ENCODE data around the gene RAB27A.
"Not testable (repeated sequence)": the region's sequence is repeated elsewhere in the genome, so short reads cannot be mapped to it uniquely, and the experiment has no call there.

The RAB27A gene

GRCh38 chr15:55250392-55250791 lies 39.2 kb downstream of the RAB27A start:
- no peak for DNase-seq (ENCODE audit: low read depth in 2 of 2)

DNA sequence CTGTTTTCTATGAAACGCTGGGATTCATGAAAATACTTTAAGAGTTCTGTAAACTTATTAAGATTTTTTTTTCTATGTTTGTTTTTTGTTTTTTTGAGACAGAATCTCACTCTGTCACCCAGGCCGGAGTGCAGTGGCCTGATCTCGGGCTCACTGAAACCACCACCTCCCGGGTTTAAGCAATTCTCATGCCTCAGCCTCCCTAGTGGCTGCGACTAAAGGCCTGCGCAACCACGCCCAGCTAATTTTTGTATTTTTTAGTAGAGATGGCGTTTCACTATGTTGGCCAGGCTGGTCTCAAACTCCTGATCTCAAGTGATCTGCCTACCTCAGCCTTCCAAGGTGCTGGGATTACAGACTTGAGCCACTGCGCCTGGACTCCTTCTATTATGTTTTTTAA lies 39.7 kb downstream of the RAB27A start:
- DNase-seq (ENCODE audit: low read depth in 2 of 2) = not testable (repeated sequence)

GRCh38 chr15:55248895-55249294 lies 40.7 kb downstream of the RAB27A start:
- DNase-seq (ENCODE audit: low read depth in 2 of 2) = no peak

GRCh38 chr15:55247766-55248427 lies 41.7 kb downstream of the RAB27A start:
- no peak for DNase-seq (ENCODE audit: low read depth in 2 of 2)

GRCh38 chr15:55247311-55247710 lies 42.3 kb downstream of the RAB27A start:
- no peak for DNase-seq (ENCODE audit: low read depth in 2 of 2)

DNA sequence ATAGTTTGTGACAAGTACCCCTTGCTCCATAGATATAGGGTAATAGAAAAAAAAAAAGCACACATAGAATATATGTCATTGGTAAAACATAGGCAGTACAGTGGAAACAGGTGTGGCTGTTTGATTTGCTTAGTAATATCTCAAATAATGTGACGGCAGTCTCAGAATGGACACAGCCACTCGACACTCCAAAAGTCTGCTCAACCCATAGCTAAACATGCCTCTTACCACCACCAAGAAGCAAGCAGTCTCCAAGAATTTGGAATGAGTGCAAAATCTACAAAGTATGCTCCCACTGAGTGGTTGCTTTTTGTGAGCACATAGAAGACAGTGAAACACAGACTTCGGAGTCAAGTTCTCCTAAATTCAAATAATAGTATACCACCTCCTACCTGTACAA lies 43.0 kb downstream of the RAB27A start:
- no peak for DNase-seq (ENCODE audit: low read depth in 2 of 2)

GRCh38 chr15:55245059-55245458 lies 44.6 kb downstream of the RAB27A start:
- DNase-seq (ENCODE audit: low read depth in 2 of 2) = no peak

DNA sequence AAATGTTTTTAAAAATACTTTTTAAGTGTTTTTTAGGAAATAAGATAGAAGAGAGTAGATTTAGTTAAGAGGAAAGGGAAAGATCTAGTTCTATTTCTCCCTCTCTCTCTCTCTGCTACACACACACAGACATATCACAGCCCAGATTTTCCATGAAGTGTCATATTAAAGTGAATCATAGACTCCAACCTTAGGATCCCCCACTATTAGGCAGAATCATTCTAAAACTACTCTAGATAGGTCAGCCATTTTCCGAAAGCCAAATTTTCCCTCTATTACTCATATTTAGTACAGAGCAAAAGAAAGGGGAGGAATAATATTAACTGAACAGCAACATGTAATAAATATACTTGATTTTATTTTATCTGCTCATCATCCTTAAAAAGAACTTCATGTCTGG lies 47.7 kb downstream of the RAB27A start:
- DNase-seq (ENCODE audit: low read depth in 2 of 2) = no peak

DNA sequence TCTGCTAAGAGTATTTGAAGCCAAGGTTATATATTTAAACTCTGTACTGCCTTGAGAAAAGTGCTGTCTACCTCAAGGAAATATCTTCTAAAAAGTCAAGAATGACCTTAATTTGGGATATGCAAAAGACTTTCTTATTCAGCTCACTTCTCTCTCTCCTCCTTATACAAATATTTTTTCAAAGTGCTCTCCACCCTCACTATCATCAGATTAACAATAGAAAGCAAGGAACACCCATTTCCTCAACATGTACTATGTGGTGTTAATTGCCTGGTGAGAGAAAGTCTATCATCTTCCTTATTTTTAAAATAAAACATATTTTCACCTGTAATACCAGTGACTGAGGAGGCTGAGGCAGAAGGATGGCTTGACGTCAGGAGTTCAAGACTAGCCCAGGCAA lies 48.4 kb downstream of the RAB27A start:
- no peak for DNase-seq (ENCODE audit: low read depth in 2 of 2)

DNA sequence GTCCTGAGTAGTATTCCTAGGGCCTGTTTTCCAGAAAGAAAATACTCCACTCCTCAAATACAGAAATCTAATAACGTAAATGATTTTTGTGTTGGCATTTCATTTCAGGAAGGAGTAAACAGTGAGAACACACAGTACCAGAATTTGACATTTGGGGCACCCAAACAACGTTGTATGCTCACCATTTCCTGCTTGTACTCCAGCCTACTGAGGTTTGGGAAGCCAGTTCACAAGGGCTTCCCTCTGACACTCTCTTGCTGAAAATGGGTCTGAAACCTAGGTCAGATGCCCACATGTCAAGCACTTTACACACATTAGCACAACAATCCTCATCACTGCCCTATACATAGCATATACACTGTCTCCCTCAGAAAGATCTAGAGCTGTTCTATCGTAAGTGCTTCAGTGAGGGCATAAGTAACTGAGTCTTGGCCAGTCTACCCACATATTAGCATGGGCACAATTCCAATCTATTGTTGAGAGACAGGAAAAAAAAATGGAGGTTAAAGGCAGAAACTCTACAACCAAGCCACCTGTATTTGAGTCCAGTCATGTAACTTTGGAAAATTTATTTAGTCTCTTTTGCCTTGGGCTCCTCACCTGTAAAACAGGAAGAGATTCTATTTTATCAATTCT lies 49.4 kb downstream of the RAB27A start:
- DNase-seq (ENCODE audit: low read depth in 2 of 2) = no peak

- no peak for DNase-seq (ENCODE audit: low read depth in 2 of 2)
Observed at GRCh38 chr15:55239440-55240124, 50.0 kb downstream of the RAB27A start.

GRCh38 chr15:55238877-55239276 lies 50.7 kb downstream of the RAB27A start:
- DNase-seq (ENCODE audit: low read depth in 2 of 2) = no peak

DNA sequence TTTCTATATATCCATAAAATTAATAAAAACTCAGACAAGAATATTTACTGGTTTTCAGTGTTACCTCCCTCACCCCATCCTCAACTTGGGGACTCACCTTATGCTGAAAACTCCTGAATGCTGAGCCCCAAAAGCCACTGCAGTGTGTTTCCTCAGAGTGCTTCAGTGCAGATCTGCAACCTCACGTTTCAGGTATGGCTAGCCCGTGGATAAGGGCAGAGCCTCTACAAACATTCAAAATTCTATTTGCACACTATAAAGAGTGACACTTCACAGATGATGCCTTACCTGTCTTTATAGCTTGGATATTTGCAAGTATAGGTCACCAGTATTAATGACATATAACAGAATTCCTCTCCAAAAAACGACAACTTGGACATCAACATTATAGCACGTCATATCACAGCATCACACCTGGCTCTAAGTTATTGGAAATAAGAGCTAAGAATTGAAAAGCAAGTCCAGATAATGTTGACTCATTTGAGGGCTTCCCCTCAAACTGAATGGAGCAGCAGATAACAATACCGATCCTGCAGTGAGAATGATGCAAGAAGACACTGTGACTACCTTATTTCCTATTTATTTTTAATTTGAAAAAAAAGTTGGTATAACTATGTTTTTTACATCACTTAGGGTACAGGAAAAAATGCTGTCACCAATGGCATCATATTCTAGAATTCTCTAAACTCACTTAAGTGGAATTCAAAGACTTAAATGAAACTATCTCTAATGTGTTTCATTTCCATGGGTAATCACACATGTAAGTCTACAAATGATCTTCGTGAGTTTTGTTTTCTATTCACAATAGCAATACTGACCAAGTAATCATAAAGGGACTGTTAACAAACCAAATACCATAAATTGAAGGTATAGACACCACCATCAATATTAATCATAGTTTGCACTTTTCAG lies 52.1 kb downstream of the RAB27A start:
- no peak for DNase-seq (ENCODE audit: low read depth in 2 of 2)

DNA sequence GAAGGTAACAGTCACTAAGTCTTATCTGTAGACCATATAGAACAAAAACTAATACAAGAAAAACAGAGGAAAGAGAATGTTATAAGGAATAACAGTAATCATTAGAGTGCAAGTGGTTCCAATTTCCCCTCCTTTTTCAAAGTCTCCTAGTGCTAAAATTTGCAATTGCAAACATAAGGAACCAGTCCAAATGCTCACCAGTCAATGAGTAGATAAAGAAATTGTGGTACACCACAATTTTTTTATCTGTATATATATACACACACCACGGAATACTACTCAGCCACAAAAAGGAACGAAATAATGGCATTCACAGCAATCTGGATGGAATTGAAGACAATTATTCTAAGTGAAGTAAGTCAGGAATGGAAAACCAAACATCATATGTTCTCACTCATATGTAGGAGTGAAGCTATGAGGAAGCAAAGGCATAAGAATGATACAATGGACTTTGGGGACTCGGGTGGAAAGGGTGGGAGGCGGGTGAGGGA lies 54.0 kb downstream of the RAB27A start:
- DNase-seq (ENCODE audit: low read depth in 2 of 2) = no peak

DNA sequence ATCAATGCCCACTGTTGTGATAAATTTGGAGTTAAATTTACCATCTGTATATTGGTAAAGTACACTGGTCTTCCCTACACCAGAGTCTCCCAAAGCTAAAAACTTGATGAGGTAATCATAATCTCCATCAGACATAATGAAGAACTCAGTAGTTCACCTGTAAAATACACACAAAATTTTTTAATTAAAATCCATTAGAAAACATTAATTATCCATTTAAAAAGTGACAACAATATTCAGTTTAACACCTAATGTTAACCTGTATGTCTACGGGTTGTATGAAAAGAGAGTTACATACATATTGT lies 54.9 kb downstream of the RAB27A start:
- DNase-seq (ENCODE audit: low read depth in 2 of 2) = no peak

DNA sequence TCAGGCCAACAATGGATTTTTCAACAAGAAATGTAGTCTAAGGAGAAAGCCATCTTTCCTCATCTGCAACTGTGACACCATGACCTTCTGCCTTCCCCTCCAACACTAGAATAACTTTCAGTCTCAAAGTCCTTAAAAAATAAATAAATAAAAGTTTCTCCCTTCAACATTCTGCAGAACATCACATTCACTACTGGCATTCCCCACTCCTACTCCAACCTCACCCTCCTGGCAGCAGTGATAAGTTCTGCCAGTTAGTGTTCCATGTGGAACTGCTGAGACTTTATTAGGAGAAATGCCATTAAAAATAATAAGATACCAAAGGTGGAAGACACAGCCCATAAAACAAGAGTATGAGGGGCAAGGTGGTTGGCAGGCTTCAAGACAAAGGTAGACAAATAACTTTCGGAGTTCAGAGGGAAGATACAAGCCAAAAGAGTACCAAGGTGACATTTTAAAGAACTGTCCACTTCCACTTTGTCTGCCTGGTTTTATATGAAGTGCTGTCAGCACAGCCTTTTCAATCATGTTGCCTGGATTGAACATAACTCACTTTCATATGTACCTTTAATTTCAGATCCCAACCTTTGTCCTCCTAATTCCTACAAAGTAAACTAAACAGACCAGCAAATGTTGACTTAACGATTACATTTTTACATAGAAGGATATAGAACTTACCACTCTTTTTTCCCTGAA lies 55.4 kb downstream of the RAB27A start:
- no peak for DNase-seq (ENCODE audit: low read depth in 2 of 2)

DNA sequence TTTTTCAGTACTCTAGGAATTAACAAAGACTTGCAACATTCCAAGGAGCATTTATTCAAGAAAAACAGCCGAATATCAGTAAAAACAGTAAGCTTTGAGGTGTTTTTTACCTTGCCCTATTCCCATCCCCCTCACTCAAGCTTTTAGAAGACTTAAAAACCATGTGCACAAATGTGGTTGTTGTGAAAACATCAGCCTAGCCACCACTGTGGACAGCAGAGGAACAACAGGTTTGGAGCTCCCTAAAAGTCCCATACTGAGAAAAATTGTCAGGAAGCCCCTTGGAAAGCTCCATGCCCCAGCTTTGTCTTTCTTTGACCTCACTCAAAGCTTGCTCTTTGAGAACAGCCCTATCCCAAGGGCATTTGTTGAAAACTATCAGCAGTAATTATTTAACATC lies 58.2 kb downstream of the RAB27A start:
- no peak for DNase-seq (ENCODE audit: low read depth in 2 of 2)

DNA sequence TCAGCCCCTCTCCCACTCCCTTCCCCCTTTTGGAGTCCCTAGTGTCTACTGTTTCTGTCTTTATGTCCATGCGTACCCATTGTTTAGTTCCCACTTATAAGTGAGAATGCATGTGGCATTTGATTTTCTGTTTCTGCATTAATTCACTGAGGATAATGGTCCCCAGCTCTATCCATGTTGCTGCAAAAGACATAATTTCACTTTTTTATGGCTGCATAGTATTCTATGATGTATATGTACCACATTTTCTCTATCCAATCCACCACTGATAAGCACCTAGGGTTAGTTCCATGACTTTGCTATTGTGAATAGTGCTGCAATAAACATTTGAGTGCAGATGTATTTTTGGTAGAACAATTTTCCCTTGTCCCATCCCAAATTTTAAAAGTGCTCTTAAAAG lies 58.7 kb downstream of the RAB27A start:
- no peak for DNase-seq (ENCODE audit: low read depth in 2 of 2)

DNA sequence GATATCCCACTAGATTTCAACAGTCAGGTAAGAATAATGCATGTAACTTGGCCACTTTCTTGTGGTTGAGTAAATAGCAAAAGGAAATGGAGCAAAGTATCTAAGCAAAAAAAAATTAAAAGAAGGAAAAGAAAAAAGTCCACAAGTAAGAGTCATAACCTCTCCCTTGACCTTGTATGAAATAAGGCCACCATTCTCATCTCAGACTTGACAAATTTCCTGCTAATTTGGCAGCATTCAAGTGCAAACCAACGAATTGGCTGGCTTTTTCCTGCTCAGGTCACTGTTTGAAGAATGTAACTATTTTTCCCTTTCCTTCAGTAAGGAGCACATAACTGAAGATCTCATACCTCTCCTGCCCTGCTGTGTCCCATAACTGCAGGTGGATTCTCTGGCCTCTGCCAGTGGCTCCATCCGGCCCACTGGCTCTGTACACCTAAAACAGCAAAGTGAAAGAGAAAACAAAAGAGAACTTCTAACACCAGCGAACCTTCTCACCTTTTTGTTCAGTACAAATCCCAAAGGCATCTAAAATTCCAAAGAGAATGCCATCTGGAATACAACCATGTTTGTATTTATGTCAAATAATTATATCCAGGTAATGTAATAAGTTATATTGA lies 59.5 kb downstream of the RAB27A start:
- DNase-seq (ENCODE audit: low read depth in 2 of 2) = no peak

- DNase-seq (ENCODE audit: low read depth in 2 of 2) = no peak
Observed at GRCh38 chr15:55226127-55226526, 63.5 kb downstream of the RAB27A start.

- DNase-seq (ENCODE audit: low read depth in 2 of 2) = no peak
Observed at GRCh38 chr15:55224892-55225291, 64.7 kb downstream of the RAB27A start.
